ENCODE measurements around the gene MED13L.

MED13L gene

GRCh38 chr12:116276652-116277466, 634 bp downstream of the MED13L start:
- DNase-seq = peak; percentile 47

- DNase-seq = no peak
Observed at GRCh38 chr12:116274551-116275375, 2.7 kb downstream of the MED13L start.

DNA sequence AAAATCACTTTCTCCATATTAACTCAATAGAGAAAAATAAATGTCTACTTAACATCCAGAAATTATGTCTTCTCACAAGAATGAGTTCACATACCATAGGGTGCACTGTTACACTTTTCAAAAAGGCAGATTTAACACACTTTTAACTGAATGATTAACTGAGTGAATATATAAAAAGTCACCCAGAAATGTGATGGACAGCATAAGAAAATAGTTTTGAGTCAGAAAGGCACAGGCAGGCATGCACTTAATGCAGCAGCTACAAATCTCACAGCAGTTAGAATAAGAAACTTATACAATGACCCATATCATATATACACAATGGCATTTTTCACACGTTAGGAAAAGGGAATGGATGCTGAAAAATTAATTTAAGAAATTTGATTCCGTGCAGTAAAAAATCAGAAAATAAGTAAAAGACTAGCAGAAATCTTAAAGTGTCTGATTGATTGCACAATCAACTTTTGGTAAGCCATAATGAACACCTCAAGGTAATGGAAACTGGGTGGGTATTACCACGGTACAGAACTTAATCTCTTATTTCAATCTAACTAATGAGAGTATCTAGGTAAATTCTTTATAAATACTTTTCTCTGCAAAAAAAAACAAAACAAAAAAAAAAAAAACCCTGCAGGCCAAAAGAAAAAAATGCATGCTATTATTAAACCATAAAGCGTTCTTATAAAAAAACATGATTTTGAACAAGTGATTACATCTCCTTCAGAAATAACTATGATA, 3.5 kb downstream of the MED13L start:
- no peak for DNase-seq

DNA sequence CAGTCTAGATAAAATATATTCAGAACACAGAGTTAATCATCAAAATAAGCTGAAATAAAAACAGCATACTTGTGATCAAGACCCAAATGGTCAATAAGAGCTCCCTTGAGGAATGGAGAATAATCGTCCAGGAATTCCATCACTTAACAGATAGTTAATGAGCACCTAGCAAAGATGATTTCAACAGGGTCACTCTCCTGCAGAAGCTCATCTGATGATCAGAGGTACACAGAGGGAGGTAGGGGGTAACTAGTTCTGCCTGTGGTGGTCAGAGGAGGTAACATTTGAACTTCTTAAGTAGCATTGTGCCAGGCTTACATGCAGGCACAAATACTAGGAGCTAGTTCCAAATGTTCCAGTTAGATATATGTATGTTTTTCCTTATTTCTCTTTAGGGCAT, 9.5 kb downstream of the MED13L start:
- DNase-seq = no peak

DNA sequence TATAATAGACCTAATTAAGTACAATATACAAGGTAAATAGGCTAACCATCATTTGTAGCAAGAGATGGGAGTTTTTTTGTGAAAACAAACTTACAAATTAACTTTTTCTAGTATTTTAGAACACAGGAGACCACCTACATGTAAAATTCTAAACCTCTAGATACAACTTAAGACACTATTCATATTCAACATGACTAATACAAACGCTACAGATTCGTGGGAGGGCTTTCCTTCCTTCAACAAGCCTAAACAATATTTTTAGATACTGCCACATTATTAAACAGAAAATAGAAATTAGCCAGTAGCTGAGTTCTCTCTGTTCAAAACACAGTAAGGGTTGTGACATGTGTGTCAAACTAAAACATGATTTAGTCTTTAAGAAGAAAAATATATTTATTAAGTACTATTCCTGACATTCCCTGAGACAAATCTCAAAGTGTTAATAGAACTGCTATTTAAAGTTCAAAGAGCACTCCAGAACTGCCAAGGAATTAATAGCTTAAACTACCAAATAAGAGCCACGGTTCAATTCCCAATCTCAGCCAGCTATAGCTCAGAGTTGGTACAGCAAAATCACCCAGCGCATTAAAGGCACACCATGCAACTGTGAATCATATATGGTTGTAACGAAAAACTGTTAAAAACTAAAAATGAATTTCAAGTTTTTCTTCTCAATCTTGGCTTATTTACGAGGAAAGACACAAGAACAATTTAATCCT, 10.7 kb downstream of the MED13L start:
- no peak for DNase-seq

DNA sequence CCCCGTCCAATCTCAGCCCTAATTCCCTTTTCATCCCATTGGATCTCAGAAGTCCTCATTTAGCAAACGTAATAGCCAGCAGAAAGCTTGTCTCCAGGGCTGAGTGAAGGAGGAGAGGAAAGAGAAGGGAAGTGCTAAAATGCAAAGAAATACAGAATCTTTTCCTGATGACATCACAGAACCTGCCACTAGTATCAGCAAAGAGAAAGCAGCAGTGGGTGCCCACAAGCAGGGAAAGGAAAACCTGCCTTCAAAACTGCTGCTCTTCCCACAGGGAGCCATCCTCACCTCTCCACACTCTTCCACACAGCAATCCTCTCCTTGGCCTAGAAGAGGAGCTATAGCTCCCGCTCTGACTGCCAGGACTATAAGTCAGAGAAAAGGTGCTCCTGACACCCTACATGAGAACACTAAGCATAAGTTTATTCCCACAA, 11.3 kb downstream of the MED13L start:
- DNase-seq = no peak

DNA sequence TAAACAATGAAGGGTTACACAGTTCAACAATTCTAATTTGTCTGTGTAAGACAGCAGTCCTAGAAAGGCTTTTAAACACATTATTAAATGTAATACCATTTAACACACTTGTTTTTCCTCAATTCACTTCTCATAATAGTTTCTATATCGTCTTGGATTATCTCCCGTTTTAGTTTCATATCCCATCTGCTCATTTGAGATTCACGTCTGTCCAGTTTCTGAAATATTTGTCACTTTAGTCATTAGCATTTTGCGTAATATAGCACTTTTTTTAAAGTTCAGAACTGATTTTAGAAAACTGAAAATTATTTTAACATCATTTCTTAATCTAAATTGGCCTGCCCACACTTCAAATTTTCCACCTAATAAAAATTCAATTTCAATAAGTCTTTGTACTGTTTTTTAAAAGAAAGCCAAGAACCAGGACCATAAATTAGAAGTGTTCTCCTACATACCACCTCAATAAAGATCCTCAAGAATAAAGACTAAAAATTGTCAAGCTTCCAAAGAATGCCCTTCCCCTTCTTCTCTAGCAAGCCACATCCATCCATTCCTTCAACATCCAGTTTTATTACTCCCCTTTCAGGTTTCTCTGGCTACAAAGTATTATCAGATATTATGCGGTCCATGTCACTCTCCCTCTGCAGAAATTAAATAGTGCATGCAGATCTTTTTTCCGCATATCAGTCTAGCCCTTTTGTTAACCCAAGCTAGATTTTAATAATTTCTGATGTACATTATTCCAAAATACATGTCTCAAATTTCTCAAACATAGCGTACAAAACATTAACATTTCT, 11.9 kb downstream of the MED13L start:
- no peak for DNase-seq

DNA sequence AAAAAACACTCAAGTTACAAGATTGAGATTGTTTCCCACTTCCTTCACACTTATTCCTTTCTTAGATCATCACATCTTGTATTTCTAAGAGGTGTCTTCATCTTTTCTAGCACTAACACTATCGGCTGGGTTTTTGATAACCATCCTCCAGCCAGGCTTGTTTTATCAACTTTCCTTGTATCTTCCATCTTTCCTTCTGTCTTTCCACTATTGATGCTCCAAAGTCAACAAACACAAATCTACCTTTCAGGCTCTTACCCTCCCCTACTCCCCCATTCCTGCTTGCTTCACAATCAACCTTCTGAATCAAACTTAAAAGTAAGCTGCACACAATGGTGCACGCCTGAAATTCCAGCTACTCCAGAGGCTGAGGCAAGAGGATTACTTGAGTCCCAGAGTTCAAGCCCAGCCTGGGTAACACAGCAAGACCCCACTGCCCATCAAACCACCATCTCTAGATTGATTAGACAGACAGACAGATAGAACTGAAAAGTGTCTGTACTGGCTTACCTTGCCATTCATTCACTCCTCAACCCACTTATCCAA, 12.9 kb downstream of the MED13L start:
- no peak for DNase-seq

DNA sequence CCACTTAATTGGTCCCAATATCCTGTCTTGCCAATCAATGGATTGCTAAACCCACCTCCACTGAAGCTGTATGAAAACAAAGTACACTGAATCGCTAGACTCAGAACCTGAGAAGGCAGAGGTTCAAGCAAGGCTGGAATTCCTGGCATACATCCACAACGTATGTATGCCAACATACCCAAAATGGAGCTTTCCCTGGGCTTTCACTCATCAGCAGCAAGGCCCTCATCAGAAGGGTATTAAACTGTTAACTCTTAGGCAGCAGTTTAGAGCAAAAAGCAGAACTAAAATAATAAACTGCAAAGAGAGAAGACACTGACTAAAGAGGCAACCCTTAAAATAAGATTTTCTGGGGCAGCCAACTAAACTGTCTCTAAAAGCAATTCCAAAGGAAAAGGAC, 13.6 kb downstream of the MED13L start:
- DNase-seq = no peak

GRCh38 chr12:116263431-116263830, 14.1 kb downstream of the MED13L start:
- no peak for DNase-seq

DNA sequence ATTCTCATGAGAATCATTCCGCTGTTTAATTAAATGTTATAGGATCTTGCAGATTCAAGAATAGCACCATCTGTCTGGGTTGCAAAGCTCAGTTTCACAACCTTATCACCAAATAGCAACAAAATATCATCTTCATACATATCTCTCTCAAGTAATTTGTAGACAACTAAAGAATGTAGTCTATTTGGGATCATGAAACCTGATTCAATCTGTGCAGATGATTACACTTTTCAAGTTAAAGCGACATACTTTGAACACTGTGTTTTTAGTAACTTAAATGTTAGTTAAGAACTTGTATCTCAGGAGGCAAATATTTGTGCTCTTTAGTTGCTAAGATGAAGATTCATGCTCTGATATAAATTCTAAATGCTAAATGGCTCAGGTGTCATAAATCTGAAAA, 14.8 kb downstream of the MED13L start:
- DNase-seq = no peak

DNA sequence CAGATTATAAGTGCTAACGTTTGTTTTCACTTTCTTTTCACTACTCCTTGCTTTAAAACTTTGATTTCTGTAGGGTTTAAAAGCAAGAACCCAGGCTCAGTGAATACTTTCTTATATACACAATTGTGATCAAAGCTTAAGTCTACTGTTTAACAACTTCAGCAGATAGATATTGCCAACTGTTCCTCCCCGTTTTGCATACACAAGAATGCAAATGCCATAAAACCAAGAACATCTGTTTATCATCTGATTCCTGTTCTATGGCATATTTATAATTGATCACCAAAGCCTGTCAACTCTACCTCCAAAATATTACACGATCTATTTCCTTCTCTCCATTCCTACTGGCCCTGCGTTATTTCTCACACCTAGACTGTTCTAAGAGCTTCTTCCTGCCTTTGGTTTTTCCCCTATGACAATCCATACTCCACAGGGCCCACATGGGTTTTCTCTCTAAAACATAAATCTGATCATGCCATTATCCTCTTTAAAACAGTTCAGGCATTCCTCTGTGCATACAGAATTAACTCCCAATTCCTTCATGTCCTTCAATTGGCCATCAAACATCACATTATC, 15.9 kb downstream of the MED13L start:
- no peak for DNase-seq

GRCh38 chr12:116259800-116260577, 17.5 kb downstream of the MED13L start:
- no peak for DNase-seq

DNA sequence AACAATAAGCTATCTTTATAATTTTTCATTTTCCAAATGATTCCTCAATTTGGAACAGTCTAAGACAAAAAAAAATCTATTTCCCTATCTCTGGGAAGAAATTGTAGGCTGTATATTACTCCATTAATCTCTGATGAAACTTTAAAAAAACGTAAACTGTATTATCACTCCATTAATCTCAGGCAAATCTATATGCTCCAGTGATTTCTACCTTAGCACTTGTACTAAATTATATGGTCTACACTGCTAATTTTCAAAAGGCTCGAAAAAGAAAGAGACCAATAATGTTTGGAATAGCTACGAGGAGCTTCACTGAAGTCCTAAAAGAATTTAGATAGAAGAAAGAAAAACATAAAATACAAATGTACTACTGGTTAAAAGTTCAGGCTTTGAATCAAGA, 19.7 kb downstream of the MED13L start:
- DNase-seq = no peak

DNA sequence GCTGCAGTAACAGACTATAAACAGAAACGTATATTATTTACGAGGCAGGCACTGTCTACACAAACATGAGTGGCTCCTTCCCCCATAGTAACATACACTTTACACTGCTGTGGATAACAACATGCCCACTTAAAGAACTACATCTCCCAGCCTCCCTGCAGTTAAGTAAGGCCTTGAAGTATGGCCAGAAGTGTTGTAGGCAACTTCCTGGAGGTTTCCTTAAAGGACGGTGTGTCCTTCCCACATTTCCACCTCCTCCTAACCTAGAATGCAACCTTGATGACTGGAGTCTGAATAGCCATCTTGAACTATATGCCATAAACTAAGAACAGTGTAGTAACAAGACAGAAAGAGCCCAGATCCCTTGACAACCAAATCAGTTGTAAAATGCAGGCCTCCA, 20.3 kb downstream of the MED13L start:
- no peak for DNase-seq

DNA sequence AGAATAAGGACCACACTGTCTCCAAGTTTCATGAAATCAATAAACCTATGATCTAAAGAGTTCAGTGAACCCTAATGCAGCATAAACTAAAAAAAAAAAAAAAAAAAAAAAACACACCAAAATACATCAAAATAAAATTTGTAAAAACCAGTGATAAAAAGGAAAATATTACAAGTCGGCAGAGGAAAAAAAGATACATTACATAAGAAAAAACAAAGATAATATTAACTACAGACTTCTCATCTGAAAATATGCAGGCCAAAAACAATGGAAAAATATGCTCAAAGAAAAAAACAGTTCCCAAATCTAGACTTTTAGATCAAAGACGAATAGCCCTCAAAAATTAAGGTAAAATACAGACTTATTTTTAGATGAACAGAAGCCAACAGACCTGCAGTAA, 27.6 kb downstream of the MED13L start:
- no peak for DNase-seq

GRCh38 chr12:116248930-116249329, 28.6 kb downstream of the MED13L start:
- DNase-seq = no peak

DNA sequence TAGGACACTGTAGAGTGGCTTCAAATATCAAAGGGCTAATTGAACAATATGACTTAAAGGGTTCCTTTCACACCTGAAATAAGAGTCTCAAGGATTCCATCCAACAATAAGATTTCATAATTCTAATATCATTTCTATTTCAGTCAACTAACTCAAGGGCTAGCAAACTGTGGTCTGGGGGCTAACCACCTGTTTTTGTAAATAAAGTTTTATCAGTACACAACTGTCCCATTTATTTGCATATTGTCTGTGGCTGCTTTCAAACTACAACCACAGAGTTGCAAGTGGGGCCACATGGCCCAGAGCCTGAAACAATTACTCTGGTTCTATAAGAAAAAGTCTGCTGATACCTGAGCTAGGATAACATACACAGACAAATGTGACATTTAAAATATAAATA, 29.1 kb downstream of the MED13L start:
- DNase-seq = no peak

GRCh38 chr12:116247377-116247776, 30.1 kb downstream of the MED13L start:
- DNase-seq = no peak

GRCh38 chr12:116246490-116247179, 30.9 kb downstream of the MED13L start:
- DNase-seq = no peak

Measured in NCI-H2171 (cell line).